ENCODE data around the gene CCDC12.

DNA sequence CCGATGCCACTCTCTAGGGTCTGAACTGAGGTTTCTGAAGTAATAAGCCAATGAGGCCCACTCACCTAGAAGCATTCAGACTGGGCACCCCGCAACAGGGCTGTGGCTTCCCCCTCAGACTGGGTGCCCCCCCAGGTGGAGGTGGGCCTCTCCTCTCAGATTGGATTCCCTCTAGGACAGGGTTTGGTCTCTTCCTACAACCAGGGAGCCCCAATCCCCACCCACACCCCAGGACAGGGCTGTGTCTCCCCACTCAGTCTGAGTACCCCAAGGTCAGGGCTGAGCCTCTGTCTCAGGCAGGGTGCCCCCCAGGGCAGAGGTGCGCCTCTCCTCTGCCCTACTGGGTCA lies 71.4 kb downstream of the CCDC12 start:
- TF ChIP-seq POLR2A (IDR thresholded peaks at IDR 0.05) (no peak), CTCF (IDR thresholded peaks at IDR 0.05) (no peak)
